Tibial artery (tissue), 4 donors: ENCODE results near the gene PSMD11.

ENCODE experiments used
- DNase-seq, 2 donors: peaks; one replicate each; pipeline ENCODE4 v3.0.0-alpha.2; 2019
- H3K27ac ChIP-seq, 2 donors: fragments of 200-600 bp; sonication (generic) in 1 of 2; 1 replicate in 1 of 2; 2 replicates in 1 of 2; pipeline ENCODE4 v1.5.1; 2018 to 2019; ENCODE audit warnings: mild to moderate bottlenecking in 1 of 2
- H3K27me3 ChIP-seq, 2 donors: fragments of 200-600 bp; sonication (generic) in 1 of 2; one replicate each; pipeline versions ENCODE4 v1.5.1 to v1.6.0; 2016 to 2019
- H3K36me3 ChIP-seq, 3 donors: fragments of 200-600 bp; sonication (generic) in 2 of 3; one replicate each; pipeline ENCODE4 v1.5.1; 2016 to 2019; ENCODE audit warnings: mild to moderate bottlenecking in 2 of 3
- H3K4me1 ChIP-seq, 4 donors: fragments of 200-600 bp; sonication (generic) in 2 of 4; 1 replicate in 3 of 4; 2 replicates in 1 of 4; pipeline ENCODE4 v1.5.1; 2016 to 2019
- H3K4me3 ChIP-seq, 2 donors: fragments of 200-600 bp; sonication (generic) in 1 of 2; 1 replicate in 1 of 2; 2 replicates in 1 of 2; pipeline ENCODE4 v1.5.1; 2018 to 2019; ENCODE audit warnings: mild to moderate bottlenecking in 2 of 2
- H3K9me3 ChIP-seq, 3 donors: fragments of 200-600 bp; sonication (generic) in 1 of 3; one replicate each; pipeline ENCODE4 v1.5.1; 2016 to 2019
- intact Hi-C: fragments of 100-400 bp; cut with DNase I; formaldehyde crosslinking; loops from one replicate; pipeline ENCODE4 v1.15.0; 2023; ENCODE audit warnings: low total_unique reads
- TF ChIP-seq, protein P1 (sequence below), 2 experiments: fragments of 200-600 bp in 1 of 2; fragments of 450-650 bp in 1 of 2; IDR thresholded peaks; one replicate each; pipeline ENCODE4 v1.5.1; 2017 to 2019; ENCODE audit warnings: antibody characterized with exemption in 2 of 2, mild to moderate bottlenecking in 1 of 2, moderate library complexity in 1 of 2

Gene PSMD11

DNA sequence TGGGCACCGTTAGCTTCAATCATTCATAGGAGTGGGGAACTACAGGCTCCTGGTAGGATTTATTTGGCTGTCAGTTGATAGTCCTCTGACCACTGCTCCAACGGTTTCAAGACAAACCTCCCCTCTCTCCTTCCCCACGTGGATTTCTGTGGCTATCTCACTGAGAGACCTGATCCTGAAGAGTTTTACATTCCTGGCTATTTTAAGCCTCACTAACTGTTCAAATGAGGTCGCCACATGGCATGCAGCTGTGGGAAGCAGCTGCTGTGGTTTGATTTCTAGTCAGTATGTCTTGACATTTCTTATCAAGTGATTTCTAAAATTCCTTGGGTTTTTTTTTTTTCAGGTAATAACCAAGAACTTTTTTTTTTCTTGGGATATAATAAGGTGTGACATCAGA, 80.8 kb downstream of the PSMD11 start:
- Histone ChIP-seq H3K36me3 (peaks cover 5 to 26% (median 20%) of the 10 kb centered on the region in 3 donors), H3K27ac (no peak overlapping the region), H3K4me1 (peaks cover 0 to 14% (median 3%) of the 10 kb centered on the region in 4 donors), H3K27me3 (no peaks in the 10 kb centered on the region), H3K4me3 (no peak overlapping the region), H3K9me3 (no peaks in the 10 kb centered on the region)
- intact Hi-C loops: no loop called here
- TF ChIP-seq, protein P1, sequence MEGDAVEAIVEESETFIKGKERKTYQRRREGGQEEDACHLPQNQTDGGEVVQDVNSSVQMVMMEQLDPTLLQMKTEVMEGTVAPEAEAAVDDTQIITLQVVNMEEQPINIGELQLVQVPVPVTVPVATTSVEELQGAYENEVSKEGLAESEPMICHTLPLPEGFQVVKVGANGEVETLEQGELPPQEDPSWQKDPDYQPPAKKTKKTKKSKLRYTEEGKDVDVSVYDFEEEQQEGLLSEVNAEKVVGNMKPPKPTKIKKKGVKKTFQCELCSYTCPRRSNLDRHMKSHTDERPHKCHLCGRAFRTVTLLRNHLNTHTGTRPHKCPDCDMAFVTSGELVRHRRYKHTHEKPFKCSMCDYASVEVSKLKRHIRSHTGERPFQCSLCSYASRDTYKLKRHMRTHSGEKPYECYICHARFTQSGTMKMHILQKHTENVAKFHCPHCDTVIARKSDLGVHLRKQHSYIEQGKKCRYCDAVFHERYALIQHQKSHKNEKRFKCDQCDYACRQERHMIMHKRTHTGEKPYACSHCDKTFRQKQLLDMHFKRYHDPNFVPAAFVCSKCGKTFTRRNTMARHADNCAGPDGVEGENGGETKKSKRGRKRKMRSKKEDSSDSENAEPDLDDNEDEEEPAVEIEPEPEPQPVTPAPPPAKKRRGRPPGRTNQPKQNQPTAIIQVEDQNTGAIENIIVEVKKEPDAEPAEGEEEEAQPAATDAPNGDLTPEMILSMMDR (IDR thresholded peaks at IDR 0.05): no peak
- no peak for DNase-seq

DNA sequence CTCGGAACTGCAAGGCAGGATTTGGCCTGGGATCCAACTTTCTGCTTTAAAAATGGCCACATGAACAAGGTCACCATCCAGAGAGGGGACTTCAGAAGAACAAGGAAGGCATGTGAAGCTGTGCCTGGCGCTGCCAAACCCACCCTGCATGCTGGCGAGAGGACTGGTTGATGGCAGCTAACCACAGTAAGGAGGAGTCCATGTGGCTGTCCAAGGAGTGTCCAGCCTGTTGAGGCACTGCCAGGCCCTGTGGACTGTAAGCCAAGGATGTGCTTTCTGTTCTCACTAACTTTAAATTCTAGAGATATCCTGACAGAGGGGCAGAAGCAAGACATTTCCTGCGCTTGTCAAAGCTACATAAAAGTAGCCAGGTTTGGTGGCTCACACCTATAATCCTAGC, 82.8 kb downstream of the PSMD11 start:
- no peak for DNase-seq
- Histone ChIP-seq H3K27ac (no peak overlapping the region), H3K27me3 (no peaks in the 10 kb centered on the region), H3K9me3 (no peaks in the 10 kb centered on the region), H3K36me3 (peaks cover 5 to 26% (median 20%) of the 10 kb centered on the region in 3 donors), H3K4me1 (peaks cover 0 to 9% (median 0%) of the 10 kb centered on the region in 4 donors), H3K4me3 (no peak overlapping the region)
- intact Hi-C loops: no loop called here
- TF ChIP-seq, protein P1 (IDR thresholded peaks at IDR 0.05): no peak

DNA sequence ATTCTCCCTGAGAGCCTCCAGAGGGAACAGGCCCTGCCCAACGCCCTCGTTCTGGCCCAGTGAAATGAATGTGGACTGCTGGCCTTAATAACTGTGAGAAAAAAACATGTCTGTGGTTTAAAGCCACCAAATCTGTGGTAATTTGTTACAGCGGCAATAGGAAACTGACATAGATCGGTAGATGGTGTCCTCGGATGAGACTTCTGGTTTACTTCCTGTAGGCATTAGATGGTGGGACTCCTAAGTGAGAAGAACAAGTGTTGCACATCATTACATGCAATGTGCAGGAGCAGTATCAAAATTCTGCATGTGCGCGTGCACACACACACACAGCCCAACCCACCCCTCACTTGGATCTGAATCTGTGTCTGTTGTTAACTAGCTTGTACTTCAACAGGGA, 84.5 kb downstream of the PSMD11 start:
- peaks cover 5 to 36% (median 20%) of the 10 kb centered on the region in 3 donors for H3K36me3 ChIP-seq
- intact Hi-C loops: no loop called here
- no peak overlapping the region for H3K27ac ChIP-seq
- H3K27me3 ChIP-seq: no peaks in the 10 kb centered on the region
- TF ChIP-seq, protein P1 (IDR thresholded peaks at IDR 0.05): no peak
- no peaks in the 10 kb centered on the region for H3K9me3 ChIP-seq
- H3K4me1 ChIP-seq: peaks cover 0 to 9% (median 0%) of the 10 kb centered on the region in 4 donors
- no peak for DNase-seq
- no peak overlapping the region for H3K4me3 ChIP-seq

DNA sequence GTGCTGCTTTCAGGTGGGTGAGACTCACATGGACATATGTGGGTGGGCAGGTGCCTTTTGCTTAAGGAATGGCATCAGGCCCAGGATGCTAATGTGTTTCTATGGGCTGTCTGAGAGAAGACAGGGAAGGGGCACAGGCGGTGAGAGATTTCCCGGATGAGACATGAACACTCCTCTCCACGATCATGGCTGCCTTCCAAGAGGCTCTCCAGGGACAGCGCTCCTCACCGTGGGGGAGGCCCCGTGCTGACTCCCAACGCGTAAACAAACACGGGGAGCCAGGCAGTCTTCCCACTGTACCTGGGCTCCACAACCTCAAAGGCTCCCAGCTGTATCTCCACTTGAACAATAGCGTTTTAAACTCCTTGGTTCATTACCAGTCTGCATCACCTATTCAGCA, 85.3 kb downstream of the PSMD11 start:
- TF ChIP-seq, protein P1 (IDR thresholded peaks at IDR 0.05): no peak
- Histone ChIP-seq H3K36me3 (peaks cover 5 to 36% (median 20%) of the 10 kb centered on the region in 3 donors), H3K9me3 (no peaks in the 10 kb centered on the region), H3K27ac (no peak overlapping the region), H3K4me3 (no peak overlapping the region), H3K27me3 (no peaks in the 10 kb centered on the region), H3K4me1 (peaks cover 0 to 9% (median 0%) of the 10 kb centered on the region in 4 donors)
- DNase-seq: no peak
- intact Hi-C loops: no loop called here
